HEK293T (cell line): ENCODE measurements around the gene ZIC1.

Experiments
- CTCF ChIA-PET: fragments of 350-600 bp; formaldehyde crosslinking; extraction: SDS; loops from one replicate; lab custom pipeline; 2021; ENCODE audit warnings: antibody characterized with exemption, inconsistent platforms; lab: Yijun Ruan, JAX
- POLR2A ChIA-PET: fragments of 350-600 bp; formaldehyde crosslinking; extraction: SDS; loops from one replicate; lab custom pipeline; 2020; ENCODE audit warnings: antibody characterized with exemption, inconsistent platforms; lab: Yijun Ruan, JAX
- DNase-seq: peaks from one replicate; pipeline ENCODE4 v3.0.0; 2012; ENCODE audit warnings: mixed read lengths; ENCODE audit errors: extremely low spot score
- ARNT ChIP-seq: fragments of 450-650 bp; IDR thresholded peaks from 2 replicates; pipeline ENCODE4 v1.6.1; 2017; ENCODE audit warnings: mild to moderate bottlenecking
- BHLHE40 ChIP-seq: fragments of 450-650 bp; IDR thresholded peaks from 2 replicates; pipeline ENCODE4 v1.6.1; 2016; ENCODE audit warnings: mild to moderate bottlenecking, moderate library complexity, borderline replicate concordance
- CTBP1 ChIP-seq: fragments of 450-650 bp; IDR thresholded peaks from 2 replicates; pipeline ENCODE4 v1.6.1; 2016; ENCODE audit warnings: borderline replicate concordance
- ELF4 ChIP-seq: fragments of 450-650 bp; IDR thresholded peaks from 2 replicates; pipeline ENCODE4 v1.6.1; 2017; ENCODE audit warnings: antibody characterized with exemption
- FOXA1 ChIP-seq: fragments of 450-650 bp; IDR thresholded peaks from 2 replicates; pipeline ENCODE4 v1.6.1; 2016; ENCODE audit warnings: mild to moderate bottlenecking
- FOXK2 ChIP-seq: fragments of 450-650 bp; IDR thresholded peaks from 2 replicates; pipeline ENCODE4 v1.6.1; 2016; ENCODE audit warnings: mild to moderate bottlenecking
- FOXM1 ChIP-seq: fragments of 450-650 bp; IDR thresholded peaks from 2 replicates; pipeline ENCODE4 v1.6.1; 2017; ENCODE audit warnings: mild to moderate bottlenecking, borderline replicate concordance
- HDGF ChIP-seq: fragments of 450-650 bp; IDR thresholded peaks from 2 replicates; pipeline ENCODE4 v1.6.1; 2017; ENCODE audit warnings: antibody characterized with exemption, borderline replicate concordance
- L3MBTL2 ChIP-seq: fragments of 450-650 bp; conservative IDR thresholded peaks from 2 replicates; pipeline ENCODE4 v1.6.1; 2016; ENCODE audit warnings: mild to moderate bottlenecking
- LEF1 ChIP-seq: fragments of 450-650 bp; IDR thresholded peaks from 2 replicates; pipeline ENCODE4 v1.6.1; 2017; ENCODE audit warnings: mild to moderate bottlenecking, borderline replicate concordance
- NFRKB ChIP-seq: fragments of 450-650 bp; IDR thresholded peaks from 2 replicates; pipeline ENCODE4 v1.6.1; 2016; ENCODE audit warnings: mild to moderate bottlenecking, moderate library complexity
- PKNOX1 ChIP-seq: fragments of 450-650 bp; IDR thresholded peaks from 2 replicates; pipeline ENCODE4 v1.6.1; 2016
- SP1 ChIP-seq: fragments of 450-650 bp; IDR thresholded peaks from 2 replicates; pipeline ENCODE4 v1.6.1; 2017
- SUZ12 ChIP-seq: fragments of 450-650 bp; IDR thresholded peaks from 2 replicates; pipeline ENCODE4 v1.6.1; 2016; ENCODE audit warnings: mild to moderate bottlenecking
- TARDBP ChIP-seq: fragments of 450-650 bp; IDR thresholded peaks from 2 replicates; pipeline ENCODE4 v1.6.1; 2016
- ZNF384 ChIP-seq: fragments of 450-650 bp; IDR thresholded peaks from 2 replicates; pipeline ENCODE4 v1.6.1; 2016

ZIC1 gene

GRCh38 chr3:147383617-147384016 is 25.5 kb upstream of the ZIC1 start:
- POLR2A ChIA-PET = no interaction called here
- DNase-seq = no peak
- CTCF ChIA-PET = no interaction called here
- TF ChIP-seq HDGF = no peak
- TF ChIP-seq SUZ12 = no peak
- no peak for TF ChIP-seq FOXK2

- ChIA-PET CTCF (no interaction called here), POLR2A (no interaction called here)
- no peak for DNase-seq
- TF ChIP-seq ELF4 (no peak), PKNOX1 (no peak), CTBP1 (no peak), FOXK2 (no peak), L3MBTL2 (no peak), SP1 (no peak), TARDBP (no peak), BHLHE40 (no peak), ARNT (no peak), NFRKB (no peak), FOXM1 (no peak), FOXA1 (no peak), LEF1 (no peak)
These were observed 24.7 kb upstream of the ZIC1 start for GRCh38 chr3:147384210-147385058.

GRCh38 chr3:147385059-147386012 is 23.8 kb upstream of the ZIC1 start:
- POLR2A ChIA-PET = no interaction called here
- no peak for DNase-seq

GRCh38 chr3:147387291-147387884 is 21.8 kb upstream of the ZIC1 start:
- ChIA-PET POLR2A (no interaction called here), CTCF (no interaction called here)
- no peak for DNase-seq
- TF ChIP-seq TARDBP (no peak), NFRKB (no peak), L3MBTL2 (no peak), FOXK2 (no peak), FOXM1 (no peak), CTBP1 (no peak), SUZ12 (no peak), ZNF384 (no peak), HDGF (no peak), FOXA1 (no peak), PKNOX1 (no peak), ARNT (no peak), SP1 (no peak), LEF1 (no peak), BHLHE40 (no peak), ELF4 (no peak)

More at GRCh38 chr3:147385059-147386012, 23.8 kb upstream of the ZIC1 start:
- CTCF ChIA-PET = no interaction called here
- TF ChIP-seq PKNOX1 = no peak
- no peak for TF ChIP-seq HDGF
- TF ChIP-seq BHLHE40 = no peak
- no peak for TF ChIP-seq NFRKB
- TF ChIP-seq LEF1 = no peak
- no peak for TF ChIP-seq FOXK2
- TF ChIP-seq ARNT = no peak
- no peak for TF ChIP-seq SP1

GRCh38 chr3:147387885-147388699 is 21.1 kb upstream of the ZIC1 start:
- no peak for TF ChIP-seq HDGF
- no peak for TF ChIP-seq ARNT
- no peak for TF ChIP-seq TARDBP
- no peak for TF ChIP-seq L3MBTL2
- no peak for TF ChIP-seq SP1
- no peak for TF ChIP-seq FOXK2
- no peak for TF ChIP-seq FOXA1
- TF ChIP-seq PKNOX1 = no peak
- TF ChIP-seq ELF4 = no peak
- no peak for TF ChIP-seq ZNF384
- TF ChIP-seq FOXM1 = no peak
- TF ChIP-seq CTBP1 = no peak
- TF ChIP-seq NFRKB = no peak
- ChIA-PET CTCF (no interaction called here), POLR2A (no interaction called here)
- DNase-seq = no peak
